Stimulated activated naive CD4-positive, alpha-beta T cell treated with Interleukin-2 at 50 U/mL for 16 hours (primary cell): ENCODE measurements around the gene ZGRF1.
A peak's percentile ranks its signal among the peaks of the same experiment; 100 is the strongest.
"Not testable (repeated sequence)": the region's sequence is repeated elsewhere in the genome, so short reads cannot be mapped to it uniquely, and the experiment has no call there.

Source experiments
- DNase-seq: peaks from one replicate; lab custom pipeline; 2025; lab: John Stamatoyannopoulos, UW

The ZGRF1 gene

DNA sequence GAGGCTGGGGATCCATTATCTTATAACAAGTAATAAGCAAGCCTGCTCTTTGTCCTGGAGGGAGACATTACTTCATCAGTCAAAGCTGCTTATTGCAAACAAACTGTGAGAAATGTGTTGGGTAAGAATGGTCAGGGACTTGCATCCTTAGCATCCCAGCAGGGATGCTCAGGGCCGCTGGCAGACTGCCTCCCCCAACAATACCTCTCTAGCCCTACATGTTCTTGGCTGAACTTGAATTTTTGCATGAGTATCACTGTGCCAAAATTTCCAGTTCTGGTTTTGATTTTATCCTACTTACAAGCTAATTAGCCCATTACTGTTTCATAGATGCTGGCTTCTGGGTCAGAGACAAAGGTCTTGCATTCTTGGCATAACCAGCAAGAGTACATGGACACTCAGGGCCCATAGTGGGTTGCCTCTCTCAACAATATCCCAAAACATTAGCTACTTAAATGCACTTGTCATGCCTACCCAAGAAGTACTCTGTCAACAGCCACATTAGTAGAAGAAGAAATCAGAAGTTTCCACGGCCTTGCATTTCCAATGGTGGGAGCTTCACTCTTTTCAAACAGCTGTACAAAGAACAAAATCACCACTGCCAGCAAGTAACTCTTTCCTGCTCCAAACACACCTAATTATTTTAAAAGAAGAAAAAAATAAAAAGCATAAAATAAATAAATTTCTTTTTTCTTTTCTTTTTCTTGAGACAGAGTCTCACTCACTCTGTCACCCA is 78.9 kb downstream of the ZGRF1 start:
- no peak for DNase-seq

GRCh38 chr4:112554271-112554670 is 82.4 kb downstream of the ZGRF1 start:
- not testable (repeated sequence) for DNase-seq

- DNase-seq, result no peak
Measured at GRCh38 chr4:112552668-112553067, 84.0 kb downstream of the ZGRF1 start.

DNA sequence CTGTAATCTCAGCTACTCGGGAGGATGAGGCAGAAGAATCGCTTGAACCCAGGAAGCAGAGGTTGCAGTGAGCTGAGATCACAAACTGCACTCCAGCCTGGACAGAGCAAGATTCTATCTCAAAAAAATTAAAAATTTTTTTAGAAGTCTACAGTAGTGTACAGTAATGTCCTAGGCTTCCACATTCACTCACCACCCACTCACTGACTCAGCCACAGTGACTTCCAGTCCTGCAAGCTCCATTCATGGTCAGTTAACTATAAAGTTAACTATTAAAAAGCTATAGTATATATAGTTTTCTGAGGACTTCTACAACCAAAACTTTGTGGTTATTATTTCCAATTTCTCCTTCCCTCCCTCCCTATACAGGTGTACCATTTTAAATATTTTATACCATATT is 86.0 kb downstream of the ZGRF1 start:
- no peak for DNase-seq

DNA sequence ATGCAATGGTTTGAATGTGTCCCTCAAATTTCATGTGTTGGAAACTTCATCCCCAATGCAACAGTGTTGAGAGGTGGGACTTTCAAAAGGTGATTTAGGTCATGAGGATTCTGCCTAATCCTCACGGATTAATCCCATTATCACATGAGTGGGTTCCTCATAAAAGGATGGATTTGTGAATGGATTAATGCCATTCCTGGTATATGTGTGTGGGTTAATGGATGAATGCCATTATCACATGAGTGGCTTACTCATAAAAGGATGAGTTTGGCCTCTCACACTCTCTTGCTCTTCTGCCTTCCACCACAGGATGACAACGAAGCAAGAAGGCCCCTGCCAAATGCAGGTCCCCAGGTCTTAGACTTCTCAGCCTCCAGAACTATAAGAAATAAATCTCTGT is 90.2 kb downstream of the ZGRF1 start:
- no peak for DNase-seq

- DNase-seq, result no peak
Measured at GRCh38 chr4:112545346-112545745, 91.4 kb downstream of the ZGRF1 start.

DNA sequence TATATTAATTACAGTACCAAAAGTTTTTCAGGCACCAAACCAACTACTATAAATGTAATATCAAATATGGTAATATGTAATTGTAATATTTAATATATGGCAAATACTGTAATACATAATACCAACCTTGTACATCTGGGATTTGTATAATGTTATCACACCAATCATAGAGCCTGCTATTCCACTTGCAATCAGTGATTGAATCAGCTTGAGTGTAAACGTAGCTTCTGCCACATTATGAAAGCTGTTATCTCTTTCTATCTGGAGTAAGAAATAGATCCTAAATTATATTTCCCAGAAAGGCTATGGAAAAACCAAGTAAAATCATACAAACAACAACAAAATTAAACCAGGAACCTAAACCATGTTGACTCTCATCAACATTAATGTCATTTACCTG is 96.0 kb downstream of the ZGRF1 start:
- no peak for DNase-seq

GRCh38 chr4:112536123-112536522 is 100.6 kb downstream of the ZGRF1 start:
- no peak for DNase-seq

DNA sequence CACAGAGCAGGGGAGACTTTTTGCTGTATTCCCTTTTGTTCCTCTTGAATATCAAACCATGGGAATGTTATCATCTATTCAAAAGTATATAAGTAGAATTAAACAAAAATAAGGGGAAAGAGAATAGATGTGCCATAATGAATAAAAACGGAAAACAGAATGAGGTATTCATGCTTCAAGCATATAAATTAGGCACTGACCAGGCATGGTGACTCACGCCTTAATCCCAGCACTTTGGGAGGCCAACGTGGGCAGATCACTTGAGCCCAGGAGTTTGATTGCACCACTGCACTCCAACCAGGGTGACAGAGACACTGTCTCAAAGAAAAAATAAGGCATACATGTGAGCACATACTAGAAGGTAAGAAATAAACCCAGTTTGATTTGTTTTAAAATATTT is 104.4 kb downstream of the ZGRF1 start:
- no peak for DNase-seq

GRCh38 chr4:112531146-112531545 is 105.6 kb downstream of the ZGRF1 start:
- DNase-seq, result no peak

DNA sequence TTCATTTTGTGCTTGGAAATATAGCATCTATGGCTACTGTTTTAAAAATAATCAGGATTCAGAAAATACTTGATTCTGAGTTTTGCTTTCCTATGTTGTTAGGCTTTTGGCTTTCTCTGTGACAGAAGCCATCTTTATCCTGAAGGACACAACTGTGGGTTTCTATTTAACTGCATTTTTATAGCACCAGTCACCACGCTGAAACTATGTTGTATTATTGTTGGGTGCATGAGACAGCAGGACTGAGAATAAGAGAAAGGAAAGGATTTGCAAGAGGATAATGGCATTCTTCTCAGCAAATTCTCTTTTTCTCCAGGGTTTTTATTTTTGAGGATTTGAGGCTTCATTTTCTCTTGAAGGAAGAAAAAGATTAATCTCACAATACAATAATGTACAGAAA is 110.6 kb downstream of the ZGRF1 start:
- DNase-seq, result no peak

- peak; percentile 57 for DNase-seq
Measured at GRCh38 chr4:112523764-112524505, 112.8 kb downstream of the ZGRF1 start.

DNA sequence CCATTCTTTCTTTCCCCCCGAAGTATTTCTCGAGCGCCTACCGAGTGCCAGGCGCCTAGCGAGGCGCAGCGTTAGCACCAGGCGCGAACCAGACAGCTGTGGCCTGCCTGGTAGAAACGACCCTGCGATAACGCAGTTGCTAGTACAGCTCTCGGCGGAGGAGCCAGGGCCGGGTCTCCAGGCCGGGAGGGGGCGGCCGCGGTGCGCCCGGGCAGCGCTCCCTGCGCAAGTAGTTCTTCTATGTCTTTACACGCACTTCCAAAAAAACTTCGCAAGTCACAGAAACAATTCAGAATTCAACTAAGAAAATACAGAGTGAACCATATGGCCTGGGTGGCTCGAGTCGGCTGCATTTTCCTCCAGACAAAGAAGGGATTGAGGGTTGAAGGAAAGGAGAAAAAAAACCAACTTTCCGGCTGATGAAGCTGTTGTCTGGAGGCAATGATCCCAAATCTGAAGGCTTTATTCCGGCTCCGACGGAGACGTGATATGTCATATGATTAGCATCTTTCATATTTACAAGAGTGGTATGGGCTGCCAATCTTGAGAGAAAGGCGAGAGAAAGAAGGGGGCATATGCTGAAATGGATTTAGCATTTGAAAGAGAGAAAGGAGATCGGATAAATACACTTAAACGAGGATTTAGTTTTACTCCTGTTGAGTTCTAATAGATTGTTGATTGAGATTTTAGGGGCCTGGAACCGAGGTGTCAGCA is 113.5 kb downstream of the ZGRF1 start:
- no peak for DNase-seq

- DNase-seq, result not testable (repeated sequence)
Measured at GRCh38 chr4:112522431-112522830, 114.3 kb downstream of the ZGRF1 start.

GRCh38 chr4:112521123-112522023 is 115.3 kb downstream of the ZGRF1 start:
- no peak for DNase-seq

DNA sequence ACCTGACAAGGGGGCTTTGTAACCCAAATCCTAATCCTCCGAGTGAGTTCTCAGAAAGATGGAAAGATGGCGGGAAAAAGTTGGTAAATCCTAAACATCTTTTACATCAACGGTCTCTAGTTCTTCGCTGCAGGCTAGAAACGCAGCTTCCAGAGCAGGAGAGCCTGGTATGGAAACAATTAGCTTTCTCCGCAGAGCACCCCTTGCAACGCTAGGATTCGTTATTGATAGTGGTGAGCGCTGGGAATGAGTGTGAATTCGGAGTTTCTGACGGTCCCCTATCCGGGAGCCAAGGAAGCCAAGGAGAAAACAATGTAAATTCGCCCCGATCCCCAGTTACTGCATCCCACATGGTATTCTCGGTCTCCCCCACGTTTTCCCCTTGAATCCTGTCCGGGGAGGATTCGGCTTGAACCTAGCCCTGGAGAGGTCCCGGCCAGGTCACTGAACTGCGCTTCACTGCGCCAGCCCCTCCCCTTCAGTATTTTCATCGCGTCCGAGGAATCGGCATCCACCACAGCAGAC is 116.0 kb downstream of the ZGRF1 start:
- no peak for DNase-seq

DNA sequence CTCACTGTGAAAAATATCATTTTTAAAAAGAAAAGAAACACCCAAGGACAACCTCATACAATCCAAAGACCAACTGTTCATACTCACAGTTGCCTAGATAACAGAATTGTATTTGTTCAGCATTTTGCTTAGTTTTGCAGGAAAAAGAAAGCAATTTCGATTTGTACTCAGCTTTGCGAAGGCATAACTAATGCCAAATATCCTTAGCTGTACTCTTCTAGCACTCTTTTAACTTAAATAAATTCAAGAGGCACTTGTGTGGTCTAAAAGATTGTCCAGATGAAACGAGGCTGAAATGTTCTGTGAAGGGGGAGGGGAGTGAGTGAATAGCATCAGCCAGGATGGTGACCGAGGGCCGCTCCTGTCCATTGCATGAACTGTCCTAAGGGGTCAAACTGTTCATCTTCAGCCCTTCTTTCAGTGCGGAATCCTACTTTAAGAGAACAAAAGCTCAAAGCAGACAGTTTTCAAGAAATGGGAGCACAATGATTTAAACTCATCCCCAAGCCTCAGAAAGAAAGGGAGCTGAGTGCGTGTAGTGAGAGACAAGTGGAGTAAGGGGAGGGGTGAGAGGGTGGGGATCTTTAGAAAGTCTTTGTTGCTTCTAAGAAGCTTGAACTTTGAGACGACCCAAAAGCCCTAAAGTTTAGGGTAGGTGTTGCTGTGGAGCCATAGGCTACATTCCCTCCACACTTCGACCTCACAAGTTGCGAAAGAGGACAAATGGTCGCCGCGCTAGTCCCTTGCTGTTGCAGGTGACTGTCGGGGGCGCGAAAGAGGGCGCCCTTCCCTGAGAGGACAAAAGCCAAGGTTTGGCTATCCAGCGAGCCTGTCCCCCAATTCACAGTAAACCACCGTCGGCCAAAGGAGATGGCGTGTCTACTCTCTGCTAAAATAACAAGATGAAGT is 116.8 kb downstream of the ZGRF1 start:
- no peak for DNase-seq

GRCh38 chr4:112518675-112519074 is 118.0 kb downstream of the ZGRF1 start:
- DNase-seq, result no peak

DNA sequence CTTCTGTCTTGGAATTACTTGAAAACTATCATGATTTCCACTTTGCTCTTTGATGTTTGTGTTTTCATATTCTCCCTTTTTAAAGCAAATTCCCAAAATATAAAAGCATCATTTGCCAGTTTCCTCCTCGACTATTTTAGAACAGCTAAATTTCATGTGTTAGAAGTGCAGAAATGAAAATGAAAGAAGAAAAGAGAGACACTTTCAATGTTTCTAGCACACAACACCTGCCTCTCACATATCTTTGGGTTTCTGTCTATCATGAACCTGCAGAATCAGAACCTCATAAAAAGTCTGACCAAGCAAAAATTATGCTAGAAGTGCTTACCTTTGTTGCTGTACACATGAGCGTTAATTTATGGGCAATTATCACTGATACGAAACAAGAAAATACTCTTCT is 118.8 kb downstream of the ZGRF1 start:
- DNase-seq, result no peak

DNA sequence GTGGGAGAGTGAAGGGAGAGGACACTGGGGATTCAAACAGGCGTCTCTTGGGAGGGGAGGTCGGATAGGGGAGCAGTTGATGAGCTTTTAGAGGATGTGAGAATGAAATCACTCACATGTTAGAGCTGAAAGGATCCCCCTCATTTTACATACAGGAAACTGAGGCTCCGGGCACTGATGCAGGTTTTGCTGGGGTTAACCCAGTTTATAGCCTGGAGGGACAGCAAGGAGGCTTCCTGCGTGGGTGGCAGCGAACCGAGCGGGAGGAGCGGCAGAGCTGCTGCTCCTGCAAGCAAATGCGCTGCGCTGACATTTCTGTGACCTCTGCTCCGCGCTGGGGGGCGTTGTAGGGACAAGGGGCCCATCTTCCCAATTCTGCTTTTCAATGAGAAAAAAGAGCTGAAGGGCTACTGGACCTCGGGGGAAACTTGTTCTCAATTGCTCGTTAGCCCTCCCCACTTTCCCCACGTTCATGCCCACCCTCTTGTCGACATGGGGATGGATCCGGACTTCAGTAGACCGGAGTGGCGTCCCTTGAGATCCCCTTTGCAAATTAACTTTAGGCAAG is 119.6 kb downstream of the ZGRF1 start:
- no peak for DNase-seq
